Kidney epithelial cell (primary cell): ENCODE measurements around the gene HNRNPR. TPM values are rescaled to one million over a fixed set of nuclear protein-coding genes. Genes with fewer than 3 reads are reported as not detected.

Experiments
- DNase-seq: peaks from one replicate; pipeline ENCODE4 v3.0.0-alpha.2; 2010; ENCODE audit warnings: low read depth
- H3K27me3 ChIP-seq: 2 replicates; pipeline ENCODE4 v1.6.0; 2011; ENCODE audit warnings: low read length; ENCODE audit not compliant: control insufficient read depth, insufficient read depth
- H3K36me3 ChIP-seq: 2 replicates; pipeline ENCODE4 v1.5.1; 2011; ENCODE audit warnings: low read length; ENCODE audit not compliant: control insufficient read depth, insufficient read depth
- H3K4me3 ChIP-seq: 2 replicates; pipeline ENCODE4 v1.5.1; 2011; ENCODE audit warnings: low read depth, mild to moderate bottlenecking, control low read depth, low read length
- CTCF ChIP-seq: IDR thresholded peaks from 2 replicates; pipeline ENCODE4 v1.5.1; 2011; ENCODE audit warnings: mild to moderate bottlenecking, moderate library complexity, low read length, control low read depth, inconsistent platforms; ENCODE audit not compliant: insufficient read depth, poor library complexity, severe bottlenecking
- total RNA-seq: library from RNA; depleted of rRNA; stranded (reverse); fragments of >200 nt; gene quantifications from 2 replicates; pipeline ENCODE4 v1.2.3, GENCODE V29; 2015

HNRNPR gene
- total RNA-seq, 1 donor from 2014 or later: 82.2 TPM

GRCh38 chr1:23290836-23291565, 53.1 kb downstream of the HNRNPR start:
- no peak for TF ChIP-seq CTCF
- Histone ChIP-seq H3K4me3 (no peak overlapping the region), H3K36me3 (no peaks in the 10 kb centered on the region), H3K27me3 (no peaks in the 10 kb centered on the region)
- DNase-seq: no peak

GRCh38 chr1:23288671-23289070, 55.4 kb downstream of the HNRNPR start:
- no peak for DNase-seq
- no peak for TF ChIP-seq CTCF
- no peaks in the 10 kb centered on the region for H3K36me3 ChIP-seq
- H3K27me3 ChIP-seq: no peaks in the 10 kb centered on the region
- no peak overlapping the region for H3K4me3 ChIP-seq

GRCh38 chr1:23288201-23288600, 55.9 kb downstream of the HNRNPR start:
- Histone ChIP-seq H3K4me3 (no peak overlapping the region), H3K36me3 (no peaks in the 10 kb centered on the region), H3K27me3 (no peaks in the 10 kb centered on the region)
- no peak for TF ChIP-seq CTCF
- no peak for DNase-seq

- DNase-seq: no peak
- no peaks in the 10 kb centered on the region for H3K27me3 ChIP-seq
- H3K4me3 ChIP-seq: no peak overlapping the region
- no peak for TF ChIP-seq CTCF
- no peaks in the 10 kb centered on the region for H3K36me3 ChIP-seq
These were observed 57.7 kb downstream of the HNRNPR start for GRCh38 chr1:23286401-23286800.

- H3K27me3 ChIP-seq: no peaks in the 10 kb centered on the region
- DNase-seq: no peak
- no peak overlapping the region for H3K4me3 ChIP-seq
- H3K36me3 ChIP-seq: no peaks in the 10 kb centered on the region
- TF ChIP-seq CTCF: no peak
These were observed 60.1 kb downstream of the HNRNPR start for GRCh38 chr1:23283667-23284602.
